Neural cell (in vitro differentiated cells): ENCODE data around the gene PLEKHA4.

Source experiments
- CTCF ChIP-seq: fragments of 450-650 bp; IDR thresholded peaks from 2 replicates; pipeline ENCODE4 v1.5.1; 2014; ENCODE audit warnings: antibody characterized with exemption, mild to moderate bottlenecking, moderate library complexity; ENCODE audit not compliant: poor library complexity, severe bottlenecking
- EZH2 ChIP-seq: fragments of 200-600, 300-800 bp; shearing (Covaris generic), sonication (generic); IDR thresholded peaks from 2 replicates; pipeline ENCODE4 v1.6.1; 2014; ENCODE audit warnings: antibody characterized with exemption, low read length, borderline replicate concordance, mild to moderate bottlenecking; ENCODE audit not compliant: insufficient read depth, poor library complexity, severe bottlenecking
- MXI1 ChIP-seq: fragments of 450-650 bp; conservative IDR thresholded peaks from 2 replicates; pipeline ENCODE4 v1.6.1; 2014; ENCODE audit warnings: antibody characterized with exemption, mild to moderate bottlenecking; ENCODE audit not compliant: poor library complexity, severe bottlenecking
- POLR2AphosphoS5 ChIP-seq: IDR thresholded peaks from 2 replicates; pipeline ENCODE4 v1.6.1; 2012
- SMC3 ChIP-seq: fragments of 450-650 bp; conservative IDR thresholded peaks from 2 replicates; pipeline ENCODE4 v1.6.1; 2014; ENCODE audit warnings: antibody characterized with exemption, mild to moderate bottlenecking, moderate library complexity; ENCODE audit not compliant: poor library complexity

GRCh38 chr19:48796298-48797083 lies 71.9 kb downstream of the PLEKHA4 start:
- no peak for TF ChIP-seq POLR2AphosphoS5
- TF ChIP-seq CTCF = no peak
- TF ChIP-seq MXI1 = no peak
- no peak for TF ChIP-seq EZH2
- no peak for TF ChIP-seq SMC3
